ENCODE results near the gene BIRC7. TPM values are rescaled to one million over a fixed set of nuclear protein-coding genes. Genes with fewer than 3 reads are reported as not detected.
"Not testable (repeated sequence)": the region's sequence is repeated elsewhere in the genome, so short reads cannot be mapped to it uniquely, and the experiment has no call there.

BIRC7 gene
- total RNA-seq, 1 experiment from 2014 or later = not detected

- no peak overlapping the region for H3K4me3 ChIP-seq
- H3K4me1 ChIP-seq (replicated peaks) = peaks cover 3% of the 10 kb centered on the region
- DNase-seq (ENCODE audit: low read depth in 1 of 2, low spot score in 2 of 2) = no peak
- H3K9me3 ChIP-seq (replicated peaks) = no peaks in the 10 kb centered on the region
- H3K27ac ChIP-seq = no peak overlapping the region
- H3K36me3 ChIP-seq = no peaks in the 10 kb centered on the region
- H3K27me3 ChIP-seq (replicated peaks) = no peaks in the 10 kb centered on the region
Measured at GRCh38 chr20:63238514-63239125, 2.9 kb downstream of the BIRC7 start.

DNA sequence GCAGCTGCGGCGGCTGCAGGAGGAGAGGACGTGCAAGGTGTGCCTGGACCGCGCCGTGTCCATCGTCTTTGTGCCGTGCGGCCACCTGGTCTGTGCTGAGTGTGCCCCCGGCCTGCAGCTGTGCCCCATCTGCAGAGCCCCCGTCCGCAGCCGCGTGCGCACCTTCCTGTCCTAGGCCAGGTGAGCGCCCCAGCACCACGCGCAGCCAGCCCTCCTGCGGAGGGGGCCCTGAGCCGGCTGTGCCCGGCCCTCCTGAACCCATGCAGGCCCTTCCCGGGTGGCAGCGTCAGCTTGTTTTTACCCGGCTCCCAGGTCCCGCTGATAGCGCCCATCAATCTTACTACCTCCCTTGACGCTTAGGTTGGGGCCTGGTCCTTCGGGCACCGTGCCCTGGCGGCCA is 3.7 kb downstream of the BIRC7 start:
- no peaks in the 10 kb centered on the region for H3K9me3 ChIP-seq (replicated peaks)
- H3K4me1 ChIP-seq (replicated peaks) = no peaks in the 10 kb centered on the region
- no peak overlapping the region for H3K4me3 ChIP-seq
- H3K27me3 ChIP-seq (replicated peaks) = no peaks in the 10 kb centered on the region
- no peak overlapping the region for H3K27ac ChIP-seq
- no peak for DNase-seq (ENCODE audit: low read depth in 1 of 2, low spot score in 2 of 2)
- no peaks in the 10 kb centered on the region for H3K36me3 ChIP-seq

GRCh38 chr20:63240004-63240403 is 4.3 kb downstream of the BIRC7 start:
- no peaks in the 10 kb centered on the region for H3K36me3 ChIP-seq
- no peak for DNase-seq (ENCODE audit: low read depth in 1 of 2, low spot score in 2 of 2)
- no peaks in the 10 kb centered on the region for H3K9me3 ChIP-seq (replicated peaks)
- no peak overlapping the region for H3K4me3 ChIP-seq
- no peaks in the 10 kb centered on the region for H3K27me3 ChIP-seq (replicated peaks)
- no peak overlapping the region for H3K27ac ChIP-seq
- H3K4me1 ChIP-seq (replicated peaks) = no peaks in the 10 kb centered on the region

DNA sequence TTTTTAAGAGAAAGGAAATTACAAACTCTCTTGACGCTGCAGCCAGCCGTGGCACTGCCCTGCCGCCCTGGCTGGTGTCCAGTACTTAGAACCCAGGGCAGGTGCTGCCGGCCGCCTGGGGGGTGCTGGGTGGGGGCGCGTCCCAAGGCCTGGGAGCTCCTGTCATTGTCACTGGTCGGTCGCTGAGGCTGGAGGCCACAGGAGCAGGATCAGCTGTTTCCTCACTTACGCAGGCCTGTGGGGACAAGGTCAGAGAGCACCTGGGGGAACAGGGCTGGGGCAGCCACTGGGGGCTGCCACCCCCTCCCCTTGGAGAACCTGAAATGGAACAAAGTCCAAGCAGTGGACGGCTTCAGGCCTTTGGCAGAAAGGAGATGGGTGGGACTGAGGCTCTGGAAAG is 5.6 kb downstream of the BIRC7 start:
- DNase-seq (ENCODE audit: low read depth in 1 of 2, low spot score in 2 of 2) = no peak
- Histone ChIP-seq H3K36me3 (no peaks in the 10 kb centered on the region), H3K27me3 (replicated peaks) (no peaks in the 10 kb centered on the region), H3K4me1 (replicated peaks) (no peaks in the 10 kb centered on the region), H3K9me3 (replicated peaks) (no peaks in the 10 kb centered on the region), H3K4me3 (no peak overlapping the region), H3K27ac (no peak overlapping the region)

GRCh38 chr20:63242736-63243135 is 7.0 kb downstream of the BIRC7 start:
- H3K36me3 ChIP-seq = no peaks in the 10 kb centered on the region
- no peak for DNase-seq (ENCODE audit: low read depth in 1 of 2, low spot score in 2 of 2)
- H3K27ac ChIP-seq = no peak overlapping the region
- no peaks in the 10 kb centered on the region for H3K4me1 ChIP-seq (replicated peaks)
- H3K4me3 ChIP-seq = no peak overlapping the region
- H3K9me3 ChIP-seq (replicated peaks) = no peaks in the 10 kb centered on the region
- no peaks in the 10 kb centered on the region for H3K27me3 ChIP-seq (replicated peaks)

DNA sequence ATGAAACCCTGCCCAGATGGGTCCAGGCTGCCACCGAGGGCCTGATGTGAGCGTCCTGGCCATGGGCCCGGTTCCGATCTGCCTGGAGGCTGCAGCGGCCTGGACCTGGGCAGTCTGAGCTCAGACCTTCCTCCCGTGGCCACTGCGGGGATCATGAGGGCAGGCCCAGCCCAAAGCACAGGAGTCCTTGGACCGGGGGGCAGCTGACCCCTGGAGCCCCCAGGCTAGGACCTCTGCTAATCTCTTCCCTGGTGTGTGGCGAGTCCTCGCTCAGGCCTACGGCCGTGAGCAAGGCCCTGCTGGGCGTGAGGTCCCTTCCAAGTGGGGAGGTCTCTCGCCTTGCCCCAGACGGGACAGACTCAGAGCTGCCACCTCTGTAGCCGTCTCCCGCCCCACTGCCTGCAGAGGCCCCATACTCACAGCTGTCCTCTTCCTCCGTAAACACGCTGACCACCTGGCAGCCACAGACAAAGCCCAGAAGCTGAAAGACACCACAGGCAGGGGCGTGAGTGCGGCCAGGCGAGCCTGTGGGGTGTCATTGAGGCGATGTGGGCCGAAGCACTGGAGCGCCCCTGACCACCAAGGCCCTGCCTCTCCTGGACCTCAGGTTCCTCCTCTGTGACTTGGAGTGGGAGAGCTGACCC is 8.0 kb downstream of the BIRC7 start:
- no peaks in the 10 kb centered on the region for H3K27me3 ChIP-seq (replicated peaks)
- H3K4me1 ChIP-seq (replicated peaks) = no peaks in the 10 kb centered on the region
- H3K27ac ChIP-seq = no peak overlapping the region
- no peaks in the 10 kb centered on the region for H3K9me3 ChIP-seq (replicated peaks)
- no peak for DNase-seq (ENCODE audit: low read depth in 1 of 2, low spot score in 2 of 2)
- no peak overlapping the region for H3K4me3 ChIP-seq
- H3K36me3 ChIP-seq = no peaks in the 10 kb centered on the region

DNA sequence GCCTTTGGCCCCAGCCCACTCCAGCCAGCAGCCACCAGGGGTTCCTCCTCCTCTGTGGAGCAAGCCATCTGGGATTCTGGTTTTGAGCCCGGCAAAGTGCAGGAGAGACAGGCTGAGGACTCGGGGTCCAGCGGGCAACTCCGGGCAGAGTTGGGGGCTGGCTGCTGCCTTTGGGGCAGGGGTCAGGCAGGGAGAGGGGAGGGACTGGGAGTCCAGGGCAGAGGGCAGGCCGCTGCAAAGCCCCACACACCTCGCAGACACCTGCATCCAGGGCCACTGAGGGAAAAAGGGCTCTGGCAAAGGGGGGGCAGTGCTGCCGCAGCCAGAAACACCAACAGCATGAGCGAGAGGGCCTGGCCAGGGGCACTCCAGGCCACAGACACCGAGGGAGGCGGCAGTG is 8.8 kb downstream of the BIRC7 start:
- no peaks in the 10 kb centered on the region for H3K36me3 ChIP-seq
- H3K4me3 ChIP-seq = no peak overlapping the region
- H3K27ac ChIP-seq = no peak overlapping the region
- H3K27me3 ChIP-seq (replicated peaks) = no peaks in the 10 kb centered on the region
- DNase-seq (ENCODE audit: low read depth in 1 of 2, low spot score in 2 of 2) = no peak
- no peaks in the 10 kb centered on the region for H3K9me3 ChIP-seq (replicated peaks)
- H3K4me1 ChIP-seq (replicated peaks) = no peaks in the 10 kb centered on the region

- H3K36me3 ChIP-seq = no peaks in the 10 kb centered on the region
- H3K4me1 ChIP-seq (replicated peaks) = no peaks in the 10 kb centered on the region
- H3K4me3 ChIP-seq = no peak overlapping the region
- H3K27ac ChIP-seq = no peak overlapping the region
- DNase-seq (ENCODE audit: low read depth in 1 of 2, low spot score in 2 of 2) = no peak
- peaks cover 1% of the 10 kb centered on the region; the same call in 1 of the 2 replicates for H3K27me3 ChIP-seq (replicated peaks)
- no peaks in the 10 kb centered on the region for H3K9me3 ChIP-seq (replicated peaks)
Measured at GRCh38 chr20:63246490-63247288, 11.0 kb downstream of the BIRC7 start.

DNA sequence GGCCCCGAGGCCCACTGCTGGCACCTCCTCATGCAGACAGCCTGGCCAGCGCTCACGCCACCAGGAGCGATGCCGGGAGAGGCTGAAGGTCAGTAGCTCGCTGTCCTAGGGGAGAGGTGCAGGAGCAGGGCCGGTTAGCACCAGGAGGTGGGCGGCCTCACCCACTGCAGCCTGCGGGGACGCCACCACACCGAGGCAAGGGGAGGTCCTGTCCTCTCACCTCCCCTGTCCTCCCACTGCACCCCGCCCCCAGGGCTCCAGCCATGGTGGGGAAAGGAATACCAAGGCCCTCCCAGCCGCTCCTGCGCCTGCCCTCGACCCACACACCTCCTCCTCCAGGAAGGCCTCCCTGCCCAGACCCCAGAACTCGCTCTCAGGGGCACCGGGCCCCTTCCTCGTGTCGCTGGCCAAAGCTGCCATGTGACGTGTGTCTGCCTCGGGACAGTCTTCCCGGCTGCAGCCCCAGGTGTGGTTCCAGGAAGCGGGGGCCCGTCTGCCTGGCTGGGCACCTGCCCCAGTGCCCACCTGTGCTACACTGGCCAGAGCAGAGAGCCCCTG is 12.0 kb downstream of the BIRC7 start:
- Histone ChIP-seq H3K36me3 (no peaks in the 10 kb centered on the region), H3K27ac (no peak overlapping the region), H3K9me3 (replicated peaks) (no peaks in the 10 kb centered on the region), H3K4me1 (replicated peaks) (no peaks in the 10 kb centered on the region), H3K27me3 (replicated peaks) (peaks cover 9% of the 10 kb centered on the region), H3K4me3 (no peak overlapping the region)
- no peak for DNase-seq (ENCODE audit: low read depth in 1 of 2, low spot score in 2 of 2)

DNA sequence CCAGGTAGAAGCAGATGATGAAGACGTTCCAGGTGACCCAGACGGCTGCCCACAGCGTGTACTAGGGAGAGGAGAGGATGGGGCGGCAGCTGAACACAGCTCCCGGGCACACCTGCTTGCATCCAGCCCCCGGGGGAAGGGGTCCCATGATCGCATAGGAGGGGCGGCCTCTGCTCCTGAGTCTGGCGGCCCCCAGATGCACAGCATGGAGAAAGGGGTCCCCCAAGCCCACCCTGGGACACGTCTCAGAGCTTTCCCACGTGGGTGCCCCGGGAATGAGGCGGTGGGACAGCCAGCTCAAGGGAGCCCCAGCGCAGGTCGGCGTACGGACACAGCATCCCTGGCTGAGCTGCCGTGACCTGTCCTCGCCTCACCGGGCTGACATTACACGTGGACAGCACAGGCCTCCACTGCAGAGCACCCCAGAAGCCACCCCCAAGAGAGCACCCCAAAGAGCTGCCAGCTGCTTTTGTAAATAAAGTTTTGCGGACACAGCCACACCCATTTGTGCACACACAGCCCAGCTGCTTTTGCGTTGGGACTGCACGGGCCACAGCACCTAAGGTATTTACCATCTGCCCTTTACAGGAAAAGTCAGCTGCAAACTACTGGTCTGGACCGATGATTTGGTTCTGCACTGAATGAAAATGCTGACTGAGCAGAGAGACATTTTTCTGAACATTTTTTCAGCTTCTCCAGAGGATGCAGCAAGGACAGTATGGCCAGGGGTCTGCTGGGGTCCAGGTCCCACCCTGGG is 13.3 kb downstream of the BIRC7 start:
- H3K27ac ChIP-seq = no peak overlapping the region
- no peaks in the 10 kb centered on the region for H3K36me3 ChIP-seq
- DNase-seq (ENCODE audit: low read depth in 1 of 2, low spot score in 2 of 2) = no peak
- H3K27me3 ChIP-seq (replicated peaks) = peaks cover 20% of the 10 kb centered on the region
- no peaks in the 10 kb centered on the region for H3K9me3 ChIP-seq (replicated peaks)
- H3K4me1 ChIP-seq (replicated peaks) = 0 out of 2 replicates have a peak, but pooled peaks cover 2% of the 10 kb centered on the region
- no peak overlapping the region for H3K4me3 ChIP-seq

- DNase-seq (ENCODE audit: low read depth in 1 of 2, low spot score in 2 of 2) = no peak
Measured at GRCh38 chr20:63249891-63250290, 14.2 kb downstream of the BIRC7 start.

GRCh38 chr20:63251350-63251749 is 15.6 kb downstream of the BIRC7 start:
- H3K4me1 ChIP-seq (replicated peaks); H3K27ac ChIP-seq; H3K4me3 ChIP-seq; H3K36me3 ChIP-seq; H3K9me3 ChIP-seq (replicated peaks): not testable (repeated sequence)
- peak in 1 of 2 experiments; percentile 64 for DNase-seq (ENCODE audit: low read depth in 1 of 2, low spot score in 2 of 2)
- peaks cover 40% of the 10 kb centered on the region for H3K27me3 ChIP-seq (replicated peaks)

More at GRCh38 chr20:63249891-63250290, 14.2 kb downstream of the BIRC7 start:
- Histone ChIP-seq H3K27ac (no peak overlapping the region), H3K36me3 (no peaks in the 10 kb centered on the region), H3K4me3 (no peak overlapping the region), H3K9me3 (replicated peaks) (no peaks in the 10 kb centered on the region), H3K4me1 (replicated peaks) (0 out of 2 replicates have a peak, but pooled peaks cover 3% of the 10 kb centered on the region), H3K27me3 (replicated peaks) (peaks cover 27% of the 10 kb centered on the region)

DNA sequence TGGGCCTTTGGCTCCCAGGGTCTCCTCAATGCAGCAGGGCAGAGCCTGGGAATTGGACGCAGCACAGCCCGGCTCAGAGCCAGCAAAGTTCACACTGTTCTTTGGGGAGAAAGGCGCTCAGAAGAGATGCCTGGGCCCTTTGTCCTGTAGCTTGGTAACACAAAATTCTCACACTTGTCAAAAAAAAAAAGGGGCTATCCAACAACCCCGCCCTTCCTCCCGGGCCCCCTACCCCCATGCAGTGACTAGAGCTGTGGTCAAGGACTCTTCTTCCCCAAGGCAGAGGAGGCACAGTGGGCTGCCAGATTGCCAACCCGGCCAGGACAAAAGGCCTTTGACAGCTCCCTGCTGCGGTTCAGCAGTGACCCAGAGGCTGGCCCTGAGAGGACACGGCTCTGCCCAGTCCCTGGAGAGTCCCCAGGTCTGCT is 16.6 kb downstream of the BIRC7 start:
- peaks cover 46% of the 10 kb centered on the region for H3K27me3 ChIP-seq (replicated peaks)
- H3K9me3 ChIP-seq (replicated peaks) = no peaks in the 10 kb centered on the region
- no peaks in the 10 kb centered on the region for H3K36me3 ChIP-seq
- H3K4me3 ChIP-seq = no peak overlapping the region
- H3K4me1 ChIP-seq (replicated peaks) = 0 out of 2 replicates have a peak, but pooled peaks cover 3% of the 10 kb centered on the region
- H3K27ac ChIP-seq = no peak overlapping the region
- DNase-seq (ENCODE audit: low read depth in 1 of 2, low spot score in 2 of 2) = no peak
